ENCODE results near the gene MCL1.
"Not testable (repeated sequence)": the region's sequence is repeated elsewhere in the genome, so short reads cannot be mapped to it uniquely, and the experiment has no call there.

The MCL1 gene

DNA sequence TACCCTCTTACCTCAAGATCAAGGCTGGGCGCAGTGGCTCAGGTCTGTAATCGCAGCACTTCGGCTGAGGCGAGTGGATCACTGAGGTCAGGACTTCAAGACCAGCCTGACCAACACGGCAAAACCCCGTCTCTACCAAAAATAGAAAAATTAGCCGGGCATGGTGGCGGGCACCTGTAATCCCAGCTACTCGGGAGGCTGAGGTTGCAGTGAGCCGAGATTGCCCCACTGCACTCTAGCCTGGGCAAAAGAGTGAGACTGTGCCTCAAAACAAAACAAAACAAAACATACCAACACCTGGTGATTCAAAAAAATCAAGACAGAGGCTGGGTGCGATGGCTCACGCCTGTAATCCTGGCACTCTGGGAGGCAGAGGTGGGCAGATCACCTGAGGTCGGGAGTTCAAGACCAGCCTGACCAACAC, 5.8 kb downstream of the MCL1 start:
- H3K9me3 ChIP-seq (ENCODE audit: control insufficient read depth in 1 of 2, low read length in 2 of 2); H3K4me3 ChIP-seq (ENCODE audit: low read depth in 1 of 2, low read length in 2 of 2); H3K27ac ChIP-seq (ENCODE audit: low read depth, low read length); H3K27me3 ChIP-seq (ENCODE audit: control insufficient read depth in 1 of 2, insufficient read depth in 2 of 2, low read length in 2 of 2): not testable (repeated sequence)
- peaks cover 55 to 68% of the 10 kb centered on the region in 2 donors for H3K36me3 ChIP-seq (ENCODE audit: control insufficient read depth in 1 of 2, insufficient read depth in 2 of 2, low read length in 2 of 2)
- peak overlapping the region in 1 of 2 donors; percentile 45 for H3K9ac ChIP-seq (ENCODE audit: low read depth in 1 of 2, low read length in 2 of 2)
- H3K4me1 ChIP-seq (ENCODE audit: control insufficient read depth in 1 of 2, insufficient read depth in 2 of 2, low read length in 2 of 2) = peaks cover 24 to 50% of the 10 kb centered on the region in 2 donors

DNA sequence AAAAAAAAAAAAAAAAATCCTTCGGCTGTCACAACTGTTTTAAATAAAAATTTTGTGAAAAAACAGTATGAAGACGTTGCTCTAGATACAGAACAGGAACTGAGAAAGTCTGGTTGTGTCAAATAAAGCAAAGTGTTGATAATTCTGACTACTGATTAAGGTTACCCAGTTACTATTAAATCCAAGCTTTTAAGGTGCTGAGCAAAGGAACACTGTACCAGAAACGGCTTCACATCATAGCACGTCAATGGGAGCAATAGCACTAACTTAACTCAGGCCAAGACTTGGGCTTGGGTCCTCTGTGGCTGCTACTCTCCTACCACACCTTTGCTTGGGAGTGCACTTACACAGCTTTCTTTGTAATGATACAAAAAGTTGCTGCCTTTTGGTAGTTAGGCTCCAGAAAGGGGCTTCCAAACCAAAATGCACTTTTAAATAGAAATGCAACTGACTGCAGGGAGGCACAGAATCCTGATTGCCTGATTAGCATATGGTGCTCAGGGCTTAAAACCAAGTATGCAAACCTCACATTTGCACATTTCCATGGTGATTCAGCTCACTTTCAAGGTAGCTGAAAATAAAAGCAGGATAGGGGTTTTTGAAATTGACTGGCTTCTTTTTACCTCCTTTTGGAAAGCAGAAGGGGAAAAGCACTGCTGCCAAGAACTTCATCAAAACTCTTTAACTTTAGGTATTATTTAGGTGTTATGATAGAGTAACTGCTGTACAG, 6.3 kb downstream of the MCL1 start:
- H3K4me1 ChIP-seq (ENCODE audit: control insufficient read depth in 1 of 2, insufficient read depth in 2 of 2, low read length in 2 of 2) = peaks cover 30 to 55% of the 10 kb centered on the region in 2 donors
- no peak overlapping the region for H3K27ac ChIP-seq (ENCODE audit: low read depth, low read length)
- peaks cover 0 to 2% of the 10 kb centered on the region in 2 donors for H3K9me3 ChIP-seq (ENCODE audit: control insufficient read depth in 1 of 2, low read length in 2 of 2)
- peak overlapping the region; percentile 27 to 30 for H3K4me3 ChIP-seq (ENCODE audit: low read depth in 1 of 2, low read length in 2 of 2)
- peak overlapping the region in 1 of 2 donors; percentile 45 for H3K9ac ChIP-seq (ENCODE audit: low read depth in 1 of 2, low read length in 2 of 2)
- peaks cover 50 to 65% of the 10 kb centered on the region in 2 donors for H3K36me3 ChIP-seq (ENCODE audit: control insufficient read depth in 1 of 2, insufficient read depth in 2 of 2, low read length in 2 of 2)
- H3K27me3 ChIP-seq (ENCODE audit: control insufficient read depth in 1 of 2, insufficient read depth in 2 of 2, low read length in 2 of 2) = no peaks in the 10 kb centered on the region

DNA sequence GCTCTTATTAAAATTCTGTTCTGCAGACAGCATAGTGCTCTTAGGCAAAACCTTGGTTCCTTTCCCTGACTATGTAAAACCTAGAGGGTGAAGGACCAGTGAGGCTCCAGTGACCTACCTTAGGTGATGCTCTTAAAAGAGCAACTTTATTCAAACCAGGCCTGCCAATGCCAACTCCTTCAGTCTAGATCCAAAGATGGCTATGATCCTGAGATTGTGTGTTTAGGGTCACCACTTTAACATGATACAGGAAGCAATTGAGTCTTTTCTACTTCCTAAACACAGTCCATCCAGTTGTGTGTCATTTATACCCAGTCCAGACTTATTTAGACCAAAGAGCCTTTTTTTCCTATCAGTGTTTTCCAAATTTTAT, 10.8 kb downstream of the MCL1 start:
- H3K27me3 ChIP-seq (ENCODE audit: control insufficient read depth in 1 of 2, insufficient read depth in 2 of 2, low read length in 2 of 2) = no peaks in the 10 kb centered on the region
- H3K36me3 ChIP-seq (ENCODE audit: control insufficient read depth in 1 of 2, insufficient read depth in 2 of 2, low read length in 2 of 2) = peaks cover 11 to 29% of the 10 kb centered on the region in 2 donors
- H3K9me3 ChIP-seq (ENCODE audit: control insufficient read depth in 1 of 2, low read length in 2 of 2) = no peaks in the 10 kb centered on the region
- H3K9ac ChIP-seq (ENCODE audit: low read depth in 1 of 2, low read length in 2 of 2) = peak overlapping the region; percentile 48 to 71
- H3K27ac ChIP-seq (ENCODE audit: low read depth, low read length) = peak overlapping the region; percentile 67
- peak overlapping the region; percentile 43 to 56 for H3K4me3 ChIP-seq (ENCODE audit: low read depth in 1 of 2, low read length in 2 of 2)
- H3K4me1 ChIP-seq (ENCODE audit: control insufficient read depth in 1 of 2, insufficient read depth in 2 of 2, low read length in 2 of 2) = peaks cover 49 to 74% of the 10 kb centered on the region in 2 donors

DNA sequence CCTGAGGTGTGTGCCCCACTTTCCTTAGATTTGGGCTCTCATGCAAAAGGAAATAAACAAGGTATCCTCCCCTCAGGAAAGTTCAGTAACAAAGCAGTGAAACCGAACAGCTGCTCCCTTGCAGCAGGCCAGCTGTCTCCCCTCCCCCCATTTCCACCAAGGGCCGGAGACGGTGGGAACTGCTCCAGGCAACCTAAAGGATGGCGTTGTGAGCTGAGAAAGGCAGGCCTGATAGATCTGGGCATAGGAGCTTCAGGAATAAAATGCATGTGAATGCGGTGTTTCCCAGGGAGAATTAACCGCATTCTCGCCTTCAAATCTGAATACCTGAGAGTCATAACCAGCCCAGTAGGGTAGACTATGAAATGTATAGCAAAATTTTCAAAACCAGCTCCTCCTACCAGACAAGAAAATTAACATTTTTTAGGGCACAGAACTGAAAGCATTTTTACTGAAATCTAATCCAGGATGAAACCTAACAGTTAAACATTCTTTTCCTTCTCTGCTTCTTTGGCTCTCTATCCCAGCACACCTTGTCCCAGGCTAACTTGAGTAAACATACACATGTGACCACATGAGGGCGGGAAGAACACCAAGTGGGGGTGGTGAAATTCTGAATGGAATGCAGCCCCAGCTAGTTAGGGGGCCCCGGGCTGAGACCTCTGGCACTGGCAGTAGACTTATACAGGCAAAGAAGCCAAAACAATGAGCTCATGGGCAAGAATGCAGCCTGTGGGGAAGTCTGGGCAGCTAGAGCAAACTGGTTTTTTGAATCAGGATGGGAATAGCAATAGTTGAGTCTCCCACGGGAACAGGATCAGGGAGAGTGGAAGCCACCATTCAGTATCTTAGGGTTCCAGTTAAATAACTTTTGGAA, 11.5 kb downstream of the MCL1 start:
- H3K4me1 ChIP-seq (ENCODE audit: control insufficient read depth in 1 of 2, insufficient read depth in 2 of 2, low read length in 2 of 2) = peaks cover 49 to 74% of the 10 kb centered on the region in 2 donors
- peak overlapping the region; percentile 48 to 71 for H3K9ac ChIP-seq (ENCODE audit: low read depth in 1 of 2, low read length in 2 of 2)
- no peaks in the 10 kb centered on the region for H3K27me3 ChIP-seq (ENCODE audit: control insufficient read depth in 1 of 2, insufficient read depth in 2 of 2, low read length in 2 of 2)
- peaks cover 5 to 23% of the 10 kb centered on the region in 2 donors for H3K36me3 ChIP-seq (ENCODE audit: control insufficient read depth in 1 of 2, insufficient read depth in 2 of 2, low read length in 2 of 2)
- H3K4me3 ChIP-seq (ENCODE audit: low read depth in 1 of 2, low read length in 2 of 2) = peak overlapping the region; percentile 43 to 56
- peak overlapping the region; percentile 67 for H3K27ac ChIP-seq (ENCODE audit: low read depth, low read length)
- H3K9me3 ChIP-seq (ENCODE audit: control insufficient read depth in 1 of 2, low read length in 2 of 2) = no peaks in the 10 kb centered on the region

DNA sequence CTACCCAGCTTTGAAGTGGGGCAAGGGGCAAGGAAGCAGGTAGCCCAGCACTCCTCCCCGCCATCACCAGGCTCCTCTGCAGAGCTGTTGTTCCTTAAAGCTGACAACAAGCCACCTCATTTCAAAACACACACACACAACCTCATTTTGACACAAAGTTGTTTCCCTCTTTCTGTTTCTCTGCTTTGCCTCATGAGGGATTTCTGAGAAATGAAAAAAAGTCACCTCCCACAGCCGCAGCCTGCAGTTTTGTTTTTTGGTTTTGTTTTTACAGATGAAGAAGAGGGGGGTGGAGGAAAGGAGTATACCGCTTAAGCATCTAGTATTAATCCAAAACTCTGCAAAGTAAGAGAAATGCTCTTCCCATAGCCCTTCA, 12.1 kb downstream of the MCL1 start:
- Histone ChIP-seq H3K4me1 (ENCODE audit: control insufficient read depth in 1 of 2, insufficient read depth in 2 of 2, low read length in 2 of 2) (peaks cover 54 to 79% of the 10 kb centered on the region in 2 donors), H3K9ac (ENCODE audit: low read depth in 1 of 2, low read length in 2 of 2) (peak overlapping the region; percentile 48 to 71), H3K4me3 (ENCODE audit: low read depth in 1 of 2, low read length in 2 of 2) (peak overlapping the region; percentile 43 to 56)

DNA sequence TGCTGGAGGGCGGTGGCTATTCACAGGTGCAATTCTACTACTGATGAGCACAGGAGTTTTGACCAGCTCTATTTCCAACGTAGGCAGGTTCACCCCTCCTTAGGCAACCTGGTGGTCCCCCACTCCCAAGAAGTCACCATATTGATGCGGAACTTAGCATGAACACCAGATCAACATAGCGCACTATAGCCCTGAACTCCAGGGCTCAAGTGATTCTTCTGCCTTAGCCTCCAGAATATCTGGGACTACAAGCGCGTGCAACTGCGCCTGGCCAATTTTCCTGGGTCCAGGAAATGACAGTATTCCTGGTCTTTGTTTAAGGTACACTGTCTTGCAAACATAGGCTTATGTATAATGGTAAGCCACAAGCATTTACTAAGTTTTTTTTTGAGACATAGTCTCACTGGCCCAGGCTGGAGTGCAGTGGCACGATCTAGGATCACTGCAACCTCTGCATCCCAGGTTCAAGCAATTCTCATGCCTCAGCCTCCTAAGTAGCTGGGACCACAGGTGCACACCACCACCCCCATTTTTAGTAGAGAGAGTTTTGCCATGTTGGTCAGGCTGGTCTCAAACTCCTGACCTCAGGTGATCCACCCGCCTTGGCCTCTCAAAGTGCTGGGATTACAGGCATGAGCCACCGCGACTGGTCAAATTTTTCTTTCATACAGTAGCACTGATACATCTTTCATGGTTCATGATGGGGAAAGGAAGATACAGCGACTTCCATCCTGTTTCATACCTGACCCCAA, 12.6 kb downstream of the MCL1 start:
- no peaks in the 10 kb centered on the region for H3K9me3 ChIP-seq (ENCODE audit: control insufficient read depth in 1 of 2, low read length in 2 of 2)
- peaks cover 57 to 84% of the 10 kb centered on the region in 2 donors for H3K4me1 ChIP-seq (ENCODE audit: control insufficient read depth in 1 of 2, insufficient read depth in 2 of 2, low read length in 2 of 2)
- H3K4me3 ChIP-seq (ENCODE audit: low read depth in 1 of 2, low read length in 2 of 2) = peak overlapping the region; percentile 43 to 56
- no peaks in the 10 kb centered on the region for H3K27me3 ChIP-seq (ENCODE audit: control insufficient read depth in 1 of 2, insufficient read depth in 2 of 2, low read length in 2 of 2)
- H3K9ac ChIP-seq (ENCODE audit: low read depth in 1 of 2, low read length in 2 of 2) = peak overlapping the region; percentile 48 to 71
- peak overlapping the region; percentile 67 for H3K27ac ChIP-seq (ENCODE audit: low read depth, low read length)
- H3K36me3 ChIP-seq (ENCODE audit: control insufficient read depth in 1 of 2, insufficient read depth in 2 of 2, low read length in 2 of 2) = peaks cover 0 to 16% of the 10 kb centered on the region in 2 donors

More for the DNA sequence above, 12.1 kb downstream of the MCL1 start:
- peak overlapping the region; percentile 67 for H3K27ac ChIP-seq (ENCODE audit: low read depth, low read length)
- H3K36me3 ChIP-seq (ENCODE audit: control insufficient read depth in 1 of 2, insufficient read depth in 2 of 2, low read length in 2 of 2) = peaks cover 0 to 17% of the 10 kb centered on the region in 2 donors
- H3K27me3 ChIP-seq (ENCODE audit: control insufficient read depth in 1 of 2, insufficient read depth in 2 of 2, low read length in 2 of 2) = no peaks in the 10 kb centered on the region
- no peaks in the 10 kb centered on the region for H3K9me3 ChIP-seq (ENCODE audit: control insufficient read depth in 1 of 2, low read length in 2 of 2)

DNA sequence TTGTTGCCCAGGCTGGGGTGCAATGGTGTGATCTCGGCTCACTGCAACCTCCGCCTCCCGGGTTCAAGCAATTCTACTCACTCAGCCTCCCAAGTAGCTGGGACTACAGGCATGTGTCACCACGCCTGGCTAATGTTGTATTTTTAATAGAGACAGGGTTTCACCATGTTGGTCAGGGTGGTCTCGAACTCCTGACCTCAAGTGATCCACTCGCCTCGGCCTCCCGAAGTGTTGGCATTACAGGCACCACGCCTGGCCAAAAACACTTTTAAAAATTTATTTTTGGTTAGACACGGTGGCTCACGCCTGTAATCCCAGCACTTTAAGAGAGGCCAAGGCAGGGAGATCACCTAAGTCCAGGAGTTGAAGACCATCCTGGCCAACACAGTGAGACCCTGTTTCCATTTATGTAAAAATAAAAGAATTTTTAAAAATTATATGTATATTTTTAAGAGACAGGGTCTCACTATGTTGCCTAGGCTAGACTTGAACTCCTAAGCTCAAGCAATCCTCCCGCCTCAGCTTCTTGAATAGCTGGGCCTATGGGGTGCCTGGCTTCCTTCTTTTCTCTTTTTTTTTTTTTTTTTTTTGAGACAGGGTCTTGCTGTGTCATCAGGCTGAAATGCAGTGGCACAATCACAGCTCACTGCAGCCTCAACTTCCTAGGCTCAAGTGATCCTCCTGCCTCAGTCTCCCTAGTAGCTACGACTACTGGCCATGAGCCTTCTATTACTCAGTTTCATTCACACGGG, 14.0 kb downstream of the MCL1 start:
- H3K4me3 ChIP-seq (ENCODE audit: low read depth in 1 of 2, low read length in 2 of 2); H3K9me3 ChIP-seq (ENCODE audit: control insufficient read depth in 1 of 2, low read length in 2 of 2); H3K27me3 ChIP-seq (ENCODE audit: control insufficient read depth in 1 of 2, insufficient read depth in 2 of 2, low read length in 2 of 2); H3K27ac ChIP-seq (ENCODE audit: low read depth, low read length); H3K9ac ChIP-seq (ENCODE audit: low read depth in 1 of 2, low read length in 2 of 2); H3K36me3 ChIP-seq (ENCODE audit: control insufficient read depth in 1 of 2, insufficient read depth in 2 of 2, low read length in 2 of 2): not testable (repeated sequence)
- H3K4me1 ChIP-seq (ENCODE audit: control insufficient read depth in 1 of 2, insufficient read depth in 2 of 2, low read length in 2 of 2) = peaks cover 62 to 86% of the 10 kb centered on the region in 2 donors

DNA sequence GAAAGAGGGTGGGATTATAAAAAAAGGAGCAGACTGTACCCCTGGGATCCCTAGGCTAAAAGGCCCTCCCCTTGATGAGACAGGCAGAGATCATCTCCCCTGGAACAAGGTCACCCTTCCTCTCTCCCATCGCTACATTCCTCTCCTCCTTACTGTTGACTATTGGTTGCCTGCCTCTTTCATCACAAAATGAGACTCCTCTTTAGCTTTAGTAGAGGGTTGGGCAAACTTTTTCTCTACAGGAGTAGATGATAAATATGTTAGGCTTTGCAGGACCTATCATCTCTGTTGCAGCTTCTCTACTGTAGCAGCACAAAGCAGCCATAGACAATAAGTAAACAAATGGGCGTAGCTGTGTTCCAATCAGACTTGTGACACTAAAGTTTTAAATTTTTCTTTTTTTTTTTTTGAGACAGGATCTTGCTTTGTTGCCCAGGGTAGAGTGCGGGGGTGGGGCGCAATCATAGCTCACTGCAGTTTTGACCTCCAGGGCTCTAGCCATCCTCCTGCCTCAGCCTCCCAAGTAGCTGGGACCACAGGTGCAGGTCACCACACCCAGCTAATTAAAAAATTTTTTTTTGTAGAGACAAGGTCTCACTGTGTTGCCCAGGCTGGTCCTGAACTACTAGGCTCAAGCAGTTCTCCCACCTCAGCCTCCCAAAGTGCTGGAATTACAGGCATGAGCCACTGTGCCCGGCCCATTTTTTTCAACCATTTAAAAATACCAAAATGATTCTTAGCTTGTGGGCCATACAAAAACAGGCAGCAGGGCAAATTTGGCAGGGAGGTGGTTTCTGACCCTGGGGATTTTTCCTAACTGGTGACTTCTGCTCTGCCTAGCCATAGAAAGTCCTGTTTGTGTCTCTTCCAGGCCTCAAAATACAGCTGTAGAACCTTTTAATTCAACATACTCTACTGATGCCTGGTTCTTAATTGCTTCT, 15.1 kb downstream of the MCL1 start:
- peaks cover 70 to 87% of the 10 kb centered on the region in 2 donors for H3K4me1 ChIP-seq (ENCODE audit: control insufficient read depth in 1 of 2, insufficient read depth in 2 of 2, low read length in 2 of 2)
- no peaks in the 10 kb centered on the region for H3K36me3 ChIP-seq (ENCODE audit: control insufficient read depth in 1 of 2, insufficient read depth in 2 of 2, low read length in 2 of 2)
- peak overlapping the region in 1 of 2 donors; percentile 44 for H3K4me3 ChIP-seq (ENCODE audit: low read depth in 1 of 2, low read length in 2 of 2)
- H3K9ac ChIP-seq (ENCODE audit: low read depth in 1 of 2, low read length in 2 of 2) = peak overlapping the region; percentile 44 to 98
- no peaks in the 10 kb centered on the region for H3K9me3 ChIP-seq (ENCODE audit: control insufficient read depth in 1 of 2, low read length in 2 of 2)
- no peaks in the 10 kb centered on the region for H3K27me3 ChIP-seq (ENCODE audit: control insufficient read depth in 1 of 2, insufficient read depth in 2 of 2, low read length in 2 of 2)
- H3K27ac ChIP-seq (ENCODE audit: low read depth, low read length) = peak overlapping the region; percentile 100
